IPS-NIHi11 (cell line): Measurements from ENCODE around the gene SPACDR.

Experiments used
- DNase-seq: peaks from one replicate; pipeline ENCODE4 v3.0.0; 2012; ENCODE audit warnings: mixed read lengths, low spot score

SPACDR gene

DNA sequence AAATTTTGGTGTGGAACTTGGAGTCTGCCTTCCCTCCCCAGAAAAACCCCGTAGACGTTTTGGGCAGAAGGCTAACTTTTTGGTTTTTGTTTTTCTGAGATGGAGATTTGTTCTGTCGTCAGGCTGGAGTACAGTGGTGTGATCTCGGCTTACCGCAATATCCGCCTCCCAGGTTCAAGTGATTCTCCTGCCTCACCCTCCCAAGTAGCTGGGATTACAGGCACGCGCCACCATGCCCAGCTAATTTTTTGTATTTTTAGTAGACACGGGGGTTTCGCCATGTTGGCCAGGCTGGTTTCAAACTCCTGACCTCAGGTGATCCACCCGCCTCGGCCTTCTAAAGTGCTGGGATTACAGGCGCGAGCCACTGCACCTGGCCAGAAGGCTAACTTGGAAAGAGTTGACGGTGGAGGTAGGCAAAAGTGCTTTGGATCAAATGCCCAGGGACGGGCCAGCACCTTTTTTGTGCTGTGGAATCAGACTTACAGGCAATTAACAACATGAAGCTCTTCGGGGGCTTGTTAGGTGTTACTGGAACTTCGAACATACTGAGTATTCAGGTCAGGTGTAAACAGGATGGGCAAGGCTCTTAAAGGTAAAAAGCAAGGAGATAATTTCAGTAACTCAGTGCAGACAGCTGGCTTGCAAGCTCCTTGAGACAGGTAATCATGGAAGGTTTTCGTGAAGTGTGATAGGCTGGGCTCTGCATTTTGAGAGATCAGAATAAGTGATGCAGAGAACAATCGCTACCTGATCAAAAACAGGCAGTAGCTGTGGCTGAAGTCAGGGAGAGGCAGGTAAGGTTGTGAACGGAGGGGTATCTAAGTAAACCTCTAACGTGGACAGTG, 29.5 kb downstream of the SPACDR start:
- DNase-seq: no peak

GRCh38 chr7:100433592-100434296, 30.3 kb downstream of the SPACDR start:
- DNase-seq: no peak

DNA sequence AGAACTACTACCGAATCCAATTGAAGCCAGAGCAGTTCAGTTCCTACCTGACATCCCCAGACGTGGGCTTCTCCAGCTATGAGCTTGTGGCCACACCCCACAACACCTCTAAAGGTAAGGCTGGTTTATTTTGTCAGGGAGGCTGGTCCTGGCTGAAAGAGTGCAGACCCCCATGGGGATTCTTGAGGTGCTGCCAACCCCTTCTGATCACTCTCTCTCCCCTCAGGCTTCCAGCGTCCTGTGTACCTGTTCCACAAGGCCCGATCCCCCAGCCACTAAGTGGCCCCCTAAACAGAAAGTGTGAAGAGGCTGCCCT, 30.8 kb downstream of the SPACDR start:
- DNase-seq: no peak

DNA sequence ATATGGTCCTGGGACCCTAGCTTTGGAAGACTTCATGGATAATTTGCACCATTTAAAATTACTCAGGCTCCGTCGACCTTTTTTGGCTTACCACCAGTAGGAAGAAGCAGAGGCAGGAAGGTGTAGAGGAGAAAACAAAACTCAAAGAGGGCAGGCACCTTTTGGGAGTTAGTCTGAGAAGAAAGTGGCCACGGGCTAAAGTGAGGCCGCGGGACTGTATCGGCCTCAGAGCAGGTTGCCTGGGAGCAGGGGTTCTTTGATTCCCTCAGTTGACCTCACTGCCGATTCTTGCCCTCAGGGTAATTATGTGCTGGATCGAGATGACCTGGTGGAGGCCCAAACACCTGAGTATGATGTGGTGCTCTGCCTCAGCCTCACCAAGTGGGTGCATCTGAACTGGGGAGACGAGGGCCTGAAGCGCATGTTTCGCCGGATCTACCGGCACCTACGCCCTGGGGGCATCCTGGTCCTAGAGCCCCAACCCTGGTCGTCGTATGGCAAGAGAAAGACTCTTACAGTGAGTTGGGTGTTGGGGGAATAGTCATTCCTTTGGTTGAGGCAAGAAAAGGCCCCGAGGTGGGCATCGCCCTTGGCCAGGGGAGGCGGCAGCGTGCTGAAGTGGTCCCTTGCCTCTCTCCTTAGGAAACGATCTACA, 31.3 kb downstream of the SPACDR start:
- DNase-seq: no peak

DNA sequence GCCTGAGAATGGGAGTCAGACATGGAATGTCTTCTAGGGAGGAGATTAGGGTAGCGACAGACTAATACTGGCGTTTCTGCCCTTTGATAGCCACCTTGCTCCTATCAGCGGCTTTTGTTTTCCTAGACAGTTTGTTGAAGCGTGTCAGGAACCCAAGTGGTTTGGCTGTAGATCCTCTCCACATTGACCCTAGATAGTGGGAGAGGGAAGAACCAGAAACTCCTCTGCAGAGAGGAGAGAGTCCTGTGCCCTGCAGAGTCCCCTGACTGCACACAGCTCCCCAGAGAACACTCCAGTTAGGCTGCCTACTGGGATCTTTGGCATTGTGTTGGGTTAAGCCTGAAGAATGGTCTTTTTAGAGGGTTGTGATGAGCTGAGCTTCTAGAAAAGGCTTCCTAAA, 32.0 kb downstream of the SPACDR start:
- no peak for DNase-seq

GRCh38 chr7:100431286-100431735, 32.7 kb downstream of the SPACDR start:
- DNase-seq: no peak

DNA sequence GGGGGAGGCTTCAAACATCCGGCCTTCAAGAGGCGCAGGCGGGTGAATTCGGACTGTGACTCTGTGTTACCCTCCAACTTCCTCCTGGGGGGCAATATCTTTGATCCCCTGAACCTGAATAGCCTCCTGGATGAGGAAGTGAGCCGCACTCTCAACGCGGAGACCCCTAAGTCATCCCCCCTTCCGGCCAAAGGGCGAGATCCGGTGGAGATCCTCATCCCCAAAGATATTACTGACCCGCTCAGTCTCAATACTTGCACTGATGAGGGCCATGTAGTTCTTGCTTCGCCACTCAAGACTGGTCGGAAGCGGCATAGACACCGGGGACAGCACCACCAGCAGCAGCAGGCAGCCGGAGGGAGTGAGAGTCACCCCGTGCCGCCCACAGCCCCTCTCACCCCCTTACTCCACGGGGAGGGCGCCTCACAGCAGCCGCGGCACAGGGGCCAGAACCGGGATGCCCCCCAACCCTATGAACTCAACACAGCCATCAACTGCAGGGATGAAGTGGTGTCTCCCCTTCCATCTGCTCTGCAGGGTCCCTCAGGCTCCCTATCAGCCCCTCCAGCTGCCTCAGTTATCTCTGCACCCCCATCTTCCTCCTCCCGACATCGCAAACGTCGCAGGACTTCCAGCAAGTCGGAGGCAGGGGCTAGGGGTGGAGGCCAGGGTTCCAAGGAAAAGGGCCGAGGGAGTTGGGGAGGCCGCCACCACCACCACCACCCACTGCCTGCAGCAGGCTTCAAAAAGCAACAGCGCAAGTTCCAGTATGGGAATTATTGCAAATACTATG, 33.4 kb downstream of the SPACDR start:
- no peak for DNase-seq

- peak; percentile 91 for DNase-seq
Measured at GRCh38 chr7:100429637-100430492, 34.2 kb downstream of the SPACDR start, which contains the start of gene MEPCE. TSS of gene MEPCE (plus strand) at chr7:100429831. CDS start at chr7:100430019, 188 bp downstream.

DNA sequence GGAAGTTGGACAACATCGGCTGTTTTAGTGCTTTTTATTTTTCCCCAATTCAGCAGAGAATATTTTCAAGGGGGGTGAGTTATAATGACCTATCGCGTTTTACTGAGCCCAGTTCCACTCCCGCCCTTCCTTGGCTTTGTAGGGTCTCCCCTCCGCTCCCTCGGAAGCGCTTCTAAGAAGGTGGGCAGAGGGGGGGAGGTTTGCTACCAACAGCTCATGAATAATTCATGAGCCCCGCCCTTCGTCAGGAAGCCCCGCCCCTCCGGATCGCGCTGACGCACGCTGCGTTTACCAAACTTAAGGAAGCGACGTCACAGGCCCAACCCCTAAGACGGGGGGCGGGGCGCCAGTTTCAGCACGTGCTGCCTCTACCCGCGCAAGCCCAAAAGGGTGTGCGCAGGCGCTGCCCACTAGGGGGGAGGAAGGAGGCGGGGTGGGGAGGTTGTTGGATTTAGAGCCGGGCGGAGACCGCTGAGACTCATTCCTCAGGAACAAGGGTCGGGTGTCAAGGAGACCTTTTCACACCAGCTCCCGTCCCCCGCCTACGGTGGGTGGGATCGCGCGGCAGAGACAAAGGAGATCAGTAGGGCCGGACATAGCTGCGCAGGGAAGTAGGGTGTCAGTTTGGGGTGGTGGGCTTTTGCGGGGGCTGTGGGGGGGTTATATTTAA, 35.0 kb downstream of the SPACDR start:
- DNase-seq: peak; percentile 88

GRCh38 chr7:100428199-100428966, 35.7 kb downstream of the SPACDR start, which contains the start of gene ZCWPW1:
TSS of gene ZCWPW1 (minus strand) at chr7:100428703. CDS start at chr7:100420649, 8,054 bp downstream.
- DNase-seq: peak; percentile 88

- no peak for DNase-seq
Measured at GRCh38 chr7:100427762-100428198, 36.3 kb downstream of the SPACDR start.

DNA sequence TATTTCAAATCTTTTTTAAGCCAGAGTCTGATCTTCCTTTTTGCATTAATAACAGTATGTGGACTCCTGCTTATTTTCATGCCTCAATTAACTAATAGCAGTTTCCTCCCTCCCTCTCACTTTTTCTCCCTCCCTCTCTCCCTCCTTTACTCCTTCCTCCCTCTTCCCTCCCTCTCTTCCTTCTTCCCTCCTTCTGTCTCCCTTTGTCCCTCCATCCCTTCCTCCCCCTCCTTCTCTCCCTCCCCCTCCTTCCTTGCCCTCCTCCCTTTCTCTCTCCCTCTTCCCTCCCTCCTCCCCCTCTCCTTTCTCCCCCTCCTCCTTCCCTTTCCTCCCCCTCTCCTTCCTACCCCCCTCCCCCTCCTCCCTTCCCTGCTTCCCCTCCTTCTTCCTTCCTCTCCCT, 37.5 kb downstream of the SPACDR start:
- no peak for DNase-seq

DNA sequence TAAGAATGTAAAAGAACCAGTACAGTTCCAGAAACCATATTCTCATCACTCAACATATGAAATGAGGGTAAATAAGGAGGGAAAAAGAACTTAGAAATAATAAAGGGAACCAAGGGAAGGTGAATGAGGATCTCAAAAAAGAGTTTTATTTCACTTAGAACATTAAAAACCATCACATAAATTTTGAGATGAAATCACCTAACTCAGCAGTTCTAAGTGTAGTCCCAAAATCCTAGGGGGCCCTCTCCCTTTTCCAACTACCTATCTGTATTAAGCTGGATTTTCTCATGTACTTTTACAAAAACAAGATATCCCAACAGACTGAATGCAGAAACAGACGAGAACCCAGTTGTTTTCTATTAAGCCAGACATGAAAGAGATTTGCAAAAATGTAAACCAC, 38.7 kb downstream of the SPACDR start:
- DNase-seq: no peak

- DNase-seq: no peak
Measured at GRCh38 chr7:100423315-100423714, 40.7 kb downstream of the SPACDR start.

DNA sequence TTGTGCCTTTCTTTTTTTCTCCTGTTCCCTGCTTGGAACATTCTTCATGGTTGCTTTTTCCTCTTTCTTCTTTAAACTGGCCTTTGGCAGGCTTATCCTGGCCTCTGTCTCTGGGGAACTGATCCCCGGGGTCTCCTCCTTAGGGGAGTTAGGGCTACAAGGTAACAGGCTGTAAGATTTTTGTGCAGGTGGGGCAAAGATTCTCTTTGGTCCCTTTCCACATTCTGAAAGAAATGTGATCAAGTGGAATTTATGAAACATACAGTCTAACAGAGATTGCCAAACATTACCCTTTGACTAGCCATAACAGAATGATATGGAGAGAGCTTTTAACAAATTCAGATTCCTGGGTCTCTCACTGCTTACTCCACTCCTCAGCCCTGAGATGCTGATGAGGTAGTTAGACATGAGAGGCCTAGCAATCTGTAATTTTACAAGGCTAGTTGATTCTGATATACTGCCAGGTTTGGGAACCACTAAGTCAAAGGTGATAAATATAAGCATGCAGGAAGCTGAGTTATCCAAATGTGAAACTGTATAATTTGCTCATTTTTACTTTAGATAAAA, 44.3 kb downstream of the SPACDR start:
- no peak for DNase-seq

- no peak for DNase-seq
Measured at GRCh38 chr7:100418930-100419659, 45.0 kb downstream of the SPACDR start.

DNA sequence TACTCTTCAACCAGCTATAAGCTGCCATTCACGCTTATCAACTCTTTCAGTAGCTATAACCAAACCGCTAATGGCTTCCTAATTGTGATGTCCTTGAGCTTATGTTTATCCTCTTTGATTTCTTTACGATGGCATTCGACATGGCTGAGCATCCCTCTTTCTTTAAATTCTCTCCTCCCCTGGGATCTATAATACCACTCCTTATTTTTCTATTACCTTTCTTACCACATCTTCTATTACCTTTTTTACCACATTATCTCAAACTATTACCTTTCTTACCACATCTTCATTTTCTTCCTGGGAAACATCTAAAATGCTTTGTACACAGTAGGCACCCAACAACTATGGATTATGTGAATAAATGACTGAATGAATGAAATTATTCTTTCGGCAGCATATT, 48.6 kb downstream of the SPACDR start:
- DNase-seq: no peak

DNA sequence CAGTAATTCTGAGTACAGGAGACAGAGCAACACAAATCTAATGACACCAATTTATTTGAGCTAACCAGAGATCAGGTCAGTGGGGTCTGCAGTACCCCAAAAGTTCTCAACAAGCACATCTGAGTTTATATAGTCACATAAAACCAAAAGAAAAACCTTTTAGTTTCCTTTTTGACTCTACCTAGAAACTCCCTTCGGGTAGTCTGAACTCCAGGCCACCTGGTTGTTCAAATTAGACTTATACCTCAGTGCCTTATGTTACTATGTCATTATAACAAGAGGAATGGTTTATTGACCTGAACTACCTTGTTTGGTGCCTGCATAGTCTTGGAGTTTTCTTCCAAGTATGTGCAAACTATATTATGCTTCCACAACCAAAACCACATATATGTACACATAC, 50.2 kb downstream of the SPACDR start:
- no peak for DNase-seq

- no peak for DNase-seq
Measured at GRCh38 chr7:100413346-100413745, 50.7 kb downstream of the SPACDR start.
